Amygdala (tissue), 56 donors: ENCODE measurements around the gene OR51V1.
"Not testable (repeated sequence)": the region's sequence is repeated elsewhere in the genome, so short reads cannot be mapped to it uniquely, and the experiment has no call there.

Source experiments
- DNase-seq, 56 donors: peaks; one replicate each; lab custom pipeline; 2025; lab: John Stamatoyannopoulos, UW

OR51V1 gene

GRCh38 chr11:5178046-5178837 is 22.2 kb downstream of the OR51V1 start:
- no peak for DNase-seq

DNA sequence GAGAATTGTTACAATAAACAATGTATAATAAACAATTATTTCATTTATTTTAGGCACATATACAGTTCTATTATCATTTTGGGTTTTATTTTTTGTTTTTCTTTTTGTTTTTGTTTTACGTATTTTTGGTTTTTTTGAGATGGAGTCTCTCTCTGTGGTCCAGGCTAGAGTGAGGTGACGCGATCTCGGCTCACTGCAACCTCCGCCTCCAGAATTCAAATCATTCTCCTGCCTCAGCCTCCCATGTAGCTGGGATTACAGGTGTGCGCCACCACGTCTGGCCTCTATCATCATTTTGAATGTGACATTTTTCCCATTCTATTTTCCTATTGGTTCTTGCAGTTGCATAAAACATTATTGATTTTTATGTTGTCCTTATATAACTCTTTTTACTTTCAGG is 25.5 kb downstream of the OR51V1 start:
- no peak for DNase-seq

DNA sequence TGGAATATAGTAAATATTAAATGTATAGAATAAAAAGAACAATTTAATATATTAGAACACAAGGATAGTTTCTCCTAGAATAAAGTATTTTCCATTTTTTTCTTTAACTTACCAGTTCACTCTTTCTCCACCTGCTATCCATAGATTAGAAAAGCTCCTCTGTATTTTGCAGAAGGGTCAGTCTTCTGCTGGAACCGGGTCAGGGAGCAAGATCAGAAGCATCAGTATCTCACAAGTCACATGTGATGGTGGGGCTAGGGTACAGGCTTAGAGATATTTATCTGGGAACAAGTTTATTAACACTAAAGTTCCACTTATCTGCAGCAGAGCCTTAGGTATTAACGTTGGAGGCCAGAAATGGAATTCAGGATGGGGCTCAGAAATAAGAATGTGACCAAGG is 28.6 kb downstream of the OR51V1 start:
- DNase-seq = no peak

GRCh38 chr11:5165898-5166297 is 34.6 kb downstream of the OR51V1 start:
- not testable (repeated sequence) for DNase-seq

DNA sequence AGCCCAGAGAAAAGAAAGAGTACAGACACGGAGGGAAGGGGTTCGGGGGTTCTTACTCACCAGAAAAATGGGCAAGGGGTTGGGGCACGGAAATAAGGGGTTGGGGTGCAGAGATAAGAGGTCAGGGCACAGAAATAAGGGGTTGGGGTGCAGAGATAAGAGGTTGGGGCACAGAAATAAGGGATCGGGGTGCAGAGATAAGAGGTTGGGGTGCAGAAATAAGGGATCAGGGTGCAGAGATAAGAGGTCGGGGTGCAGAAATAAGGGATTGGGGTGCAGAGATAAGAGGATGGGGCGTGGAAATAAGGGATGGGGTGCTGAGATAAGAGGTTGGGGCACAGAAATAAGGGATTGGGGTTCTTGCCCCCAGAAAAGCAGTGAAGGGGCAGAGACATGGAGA is 35.7 kb downstream of the OR51V1 start:
- DNase-seq = not testable (repeated sequence)

GRCh38 chr11:5161045-5161444 is 39.4 kb downstream of the OR51V1 start:
- DNase-seq = not testable (repeated sequence)

- DNase-seq = not testable (repeated sequence)
These were observed 40.3 kb downstream of the OR51V1 start for GRCh38 chr11:5160217-5160616.

GRCh38 chr11:5159806-5160205 is 40.7 kb downstream of the OR51V1 start:
- DNase-seq = no peak

GRCh38 chr11:5154657-5155056 is 45.8 kb downstream of the OR51V1 start, which contains the start of gene OR52A1:
Gene OR52A1, minus strand, starts transcription at chr11:5154757. Its CDS starts 2,388 bp downstream, at chr11:5152369.
- DNase-seq = no peak

DNA sequence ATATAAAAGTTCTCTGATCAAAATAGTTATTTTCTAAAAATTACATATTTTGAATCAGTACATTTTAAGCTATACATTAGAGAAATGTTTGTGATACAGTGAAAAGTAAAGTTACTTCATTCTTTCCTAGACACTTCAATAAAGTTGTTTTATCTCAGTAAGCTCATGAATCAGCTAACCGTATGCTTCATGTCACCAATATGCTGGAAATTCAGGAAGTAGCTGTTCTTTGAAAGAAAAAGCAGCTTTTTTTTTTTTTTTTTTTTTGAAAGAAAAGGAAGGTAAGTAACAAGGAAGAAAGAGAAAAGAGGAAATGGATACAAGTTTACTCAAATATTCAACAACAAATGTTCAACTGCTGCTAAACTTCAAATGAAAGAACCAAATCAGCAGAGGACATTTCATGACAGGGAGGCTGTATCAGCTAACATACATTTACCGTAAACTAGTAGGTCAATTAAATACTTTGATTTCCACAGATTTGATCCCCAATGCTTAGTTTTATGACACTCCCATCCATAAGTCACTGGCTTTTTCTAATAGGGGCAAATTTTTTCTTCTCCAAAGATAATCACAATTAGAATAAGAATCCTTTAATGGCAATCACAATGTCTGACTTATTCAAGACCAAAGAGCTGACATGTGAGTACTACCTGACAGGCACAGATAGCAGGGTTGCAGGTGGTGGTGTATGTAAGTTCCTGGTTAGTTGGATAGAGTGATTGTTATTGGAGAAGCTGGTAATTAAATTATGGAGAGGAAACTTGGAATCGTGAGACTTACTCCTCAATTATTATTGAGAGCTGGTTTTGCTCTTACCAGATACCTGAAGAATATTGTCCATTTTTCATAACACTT is 46.7 kb downstream of the OR51V1 start:
- no peak for DNase-seq

- DNase-seq = peak in 1 of 56 donors; percentile 15
These were observed 48.7 kb downstream of the OR51V1 start for GRCh38 chr11:5151713-5152153.
